GM19372 (cell line): Measurements from ENCODE around the gene SLC25A45.

Source experiments
- ATAC-seq: cut with Tn5 transposase; IDR thresholded peaks from one replicate; pipeline ENCODE4 v1.9.1; 2021; ENCODE audit warnings: mild to moderate bottlenecking, low read depth, moderate library complexity; ENCODE audit not compliant: unreplicated experiment

Gene SLC25A45

GRCh38 chr11:65327021-65327420, 55.4 kb downstream of the SLC25A45 start:
- no peak for ATAC-seq

DNA sequence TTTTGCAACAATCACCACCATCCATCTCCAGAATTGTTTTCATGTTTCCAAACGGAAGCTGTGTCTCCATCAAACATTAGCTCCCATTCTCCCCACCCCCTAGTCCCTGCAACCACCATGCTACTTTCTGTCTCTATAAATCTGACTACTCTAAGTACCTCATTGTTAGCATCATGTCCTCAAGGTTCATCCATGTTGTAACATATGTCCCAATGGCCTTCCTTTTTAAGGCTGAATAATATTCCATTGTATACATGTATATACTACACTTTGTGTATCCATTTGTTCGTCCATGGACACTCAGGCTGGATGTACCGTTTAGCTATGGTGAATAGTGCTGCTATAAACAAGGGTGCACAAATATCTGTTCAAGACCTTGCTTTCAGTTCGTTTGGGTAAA, 57.0 kb downstream of the SLC25A45 start:
- ATAC-seq, result no peak
